H1 (cell line): Measurements from ENCODE around the gene ARHGAP22.

Source experiments
- JUND ChIP-seq: IDR thresholded peaks from 2 replicates; pipeline ENCODE4 v1.6.1; 2011; ENCODE audit warnings: mild to moderate bottlenecking, improper control_type of control experiment, low read length
- NRF1 ChIP-seq: IDR thresholded peaks from 2 replicates; pipeline ENCODE4 v1.6.1; 2011; ENCODE audit warnings: mild to moderate bottlenecking, low read depth, low read length, improper control_type of control experiment
- POLR2A ChIP-seq, 2 experiments: IDR thresholded peaks; 1 replicate in 1 of 2; 2 replicates in 1 of 2; pipeline ENCODE4 v1.6.1; 2011; ENCODE audit warnings: low read depth in 2 of 2, low read length in 2 of 2, mild to moderate bottlenecking in 2 of 2; ENCODE audit errors: control extremely low read depth in 1 of 2
- POLR2AphosphoS5 ChIP-seq: IDR thresholded peaks from 2 replicates; pipeline ENCODE4 v1.6.1; 2011; ENCODE audit warnings: low read depth, low read length
- RBBP5 ChIP-seq: IDR thresholded peaks from 2 replicates; pipeline ENCODE4 v1.7.1; 2012; ENCODE audit warnings: low read depth, mild to moderate bottlenecking, inconsistent platforms, low read length, moderate library complexity, borderline replicate concordance
- TAF1 ChIP-seq: IDR thresholded peaks from 2 replicates; pipeline ENCODE4 v1.6.1; 2011; ENCODE audit warnings: mild to moderate bottlenecking, low read depth, low read length
- YY1 ChIP-seq: IDR thresholded peaks from 2 replicates; pipeline ENCODE4 v1.6.1; 2011; ENCODE audit warnings: low read depth, mild to moderate bottlenecking, low read length

GRCh38 chr10:48554246-48554645 lies 50.6 kb downstream of the ARHGAP22 start:
- TF ChIP-seq POLR2AphosphoS5 (no peak), NRF1 (no peak), YY1 (no peak), TAF1 (no peak), RBBP5 (no peak), POLR2A (IDR thresholded peaks at IDR 0.05; ENCODE audit: control extremely low read depth in 1 of 2, low read depth in 2 of 2, low read length in 2 of 2) (no peak), JUND (no peak)
